ENCODE results near the gene STARD8.

STARD8 gene

GRCh38 chrX:68694435-68695205, 47.2 kb downstream of the STARD8 start:
- Histone ChIP-seq H3K4me3 (ENCODE audit: low read depth, low read length) (peak overlapping the region; percentile 45), H3K36me3 (ENCODE audit: control insufficient read depth, insufficient read depth, low read length) (no peaks in the 10 kb centered on the region), H3K9me3 (ENCODE audit: control insufficient read depth, insufficient read depth, low read length) (peaks cover 4% of the 10 kb centered on the region), H3K4me1 (ENCODE audit: control insufficient read depth, insufficient read depth, low read length) (peaks cover 9% of the 10 kb centered on the region), H3K9ac (ENCODE audit: low read depth, low read length) (no peak overlapping the region), H3K27me3 (ENCODE audit: control insufficient read depth, insufficient read depth, low read length) (peaks cover 11% of the 10 kb centered on the region)

GRCh38 chrX:68695206-68695845, 47.9 kb downstream of the STARD8 start:
- Histone ChIP-seq H3K9ac (ENCODE audit: low read depth, low read length) (no peak overlapping the region), H3K27me3 (ENCODE audit: control insufficient read depth, insufficient read depth, low read length) (peaks cover 11% of the 10 kb centered on the region), H3K36me3 (ENCODE audit: control insufficient read depth, insufficient read depth, low read length) (no peaks in the 10 kb centered on the region), H3K4me1 (ENCODE audit: control insufficient read depth, insufficient read depth, low read length) (peaks cover 9% of the 10 kb centered on the region), H3K9me3 (ENCODE audit: control insufficient read depth, insufficient read depth, low read length) (peaks cover 4% of the 10 kb centered on the region), H3K4me3 (ENCODE audit: low read depth, low read length) (no peak overlapping the region)

GRCh38 chrX:68696267-68696990, 49.0 kb downstream of the STARD8 start:
- no peak overlapping the region for H3K9ac ChIP-seq (ENCODE audit: low read depth, low read length)
- peaks cover 11% of the 10 kb centered on the region for H3K27me3 ChIP-seq (ENCODE audit: control insufficient read depth, insufficient read depth, low read length)
- no peaks in the 10 kb centered on the region for H3K36me3 ChIP-seq (ENCODE audit: control insufficient read depth, insufficient read depth, low read length)
- H3K4me3 ChIP-seq (ENCODE audit: low read depth, low read length) = no peak overlapping the region
- peaks cover 9% of the 10 kb centered on the region for H3K4me1 ChIP-seq (ENCODE audit: control insufficient read depth, insufficient read depth, low read length)
- H3K9me3 ChIP-seq (ENCODE audit: control insufficient read depth, insufficient read depth, low read length) = peaks cover 4% of the 10 kb centered on the region

DNA sequence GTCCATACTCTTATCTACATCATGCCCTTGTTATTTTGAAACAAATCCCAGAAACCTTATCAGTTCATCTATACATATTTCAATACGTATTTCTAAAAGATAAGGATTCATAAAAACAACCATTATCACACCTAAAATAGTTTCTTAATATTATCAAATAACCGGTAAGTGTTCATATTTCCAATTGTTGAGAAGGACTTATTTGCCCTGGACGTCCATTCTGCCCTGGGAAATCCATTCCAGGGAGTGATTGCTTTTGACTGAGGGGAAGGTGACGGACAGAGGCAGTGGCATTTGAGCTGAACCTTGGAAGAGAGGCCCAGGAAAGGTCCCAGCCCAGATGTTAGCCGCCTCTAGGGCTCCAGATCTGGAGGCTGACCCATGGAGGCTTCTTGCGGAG, 49.6 kb downstream of the STARD8 start:
- Histone ChIP-seq H3K4me1 (ENCODE audit: control insufficient read depth, insufficient read depth, low read length) (peaks cover 9% of the 10 kb centered on the region), H3K27me3 (ENCODE audit: control insufficient read depth, insufficient read depth, low read length) (peaks cover 11% of the 10 kb centered on the region), H3K4me3 (ENCODE audit: low read depth, low read length) (no peak overlapping the region), H3K9me3 (ENCODE audit: control insufficient read depth, insufficient read depth, low read length) (peaks cover 3% of the 10 kb centered on the region), H3K36me3 (ENCODE audit: control insufficient read depth, insufficient read depth, low read length) (no peaks in the 10 kb centered on the region), H3K9ac (ENCODE audit: low read depth, low read length) (no peak overlapping the region)

- no peaks in the 10 kb centered on the region for H3K9me3 ChIP-seq (ENCODE audit: control insufficient read depth, insufficient read depth, low read length)
- peaks cover 9% of the 10 kb centered on the region for H3K4me1 ChIP-seq (ENCODE audit: control insufficient read depth, insufficient read depth, low read length)
- no peak overlapping the region for H3K4me3 ChIP-seq (ENCODE audit: low read depth, low read length)
- H3K36me3 ChIP-seq (ENCODE audit: control insufficient read depth, insufficient read depth, low read length) = no peaks in the 10 kb centered on the region
- peaks cover 11% of the 10 kb centered on the region for H3K27me3 ChIP-seq (ENCODE audit: control insufficient read depth, insufficient read depth, low read length)
- no peak overlapping the region for H3K9ac ChIP-seq (ENCODE audit: low read depth, low read length)
Measured at GRCh38 chrX:68697465-68698125, 50.1 kb downstream of the STARD8 start.

- H3K27me3 ChIP-seq (ENCODE audit: control insufficient read depth, insufficient read depth, low read length) = peaks cover 11% of the 10 kb centered on the region
- H3K36me3 ChIP-seq (ENCODE audit: control insufficient read depth, insufficient read depth, low read length) = no peaks in the 10 kb centered on the region
- peaks cover 7% of the 10 kb centered on the region for H3K4me1 ChIP-seq (ENCODE audit: control insufficient read depth, insufficient read depth, low read length)
- no peaks in the 10 kb centered on the region for H3K9me3 ChIP-seq (ENCODE audit: control insufficient read depth, insufficient read depth, low read length)
- H3K4me3 ChIP-seq (ENCODE audit: low read depth, low read length) = no peak overlapping the region
- H3K9ac ChIP-seq (ENCODE audit: low read depth, low read length) = no peak overlapping the region
Measured at GRCh38 chrX:68698942-68699341, 51.5 kb downstream of the STARD8 start.

- H3K9ac ChIP-seq (ENCODE audit: low read depth, low read length) = no peak overlapping the region
- peaks cover 5% of the 10 kb centered on the region for H3K27me3 ChIP-seq (ENCODE audit: control insufficient read depth, insufficient read depth, low read length)
- no peaks in the 10 kb centered on the region for H3K36me3 ChIP-seq (ENCODE audit: control insufficient read depth, insufficient read depth, low read length)
- no peaks in the 10 kb centered on the region for H3K9me3 ChIP-seq (ENCODE audit: control insufficient read depth, insufficient read depth, low read length)
- H3K4me1 ChIP-seq (ENCODE audit: control insufficient read depth, insufficient read depth, low read length) = peaks cover 7% of the 10 kb centered on the region
- no peak overlapping the region for H3K4me3 ChIP-seq (ENCODE audit: low read depth, low read length)
Measured at GRCh38 chrX:68699960-68700746, 52.7 kb downstream of the STARD8 start.

DNA sequence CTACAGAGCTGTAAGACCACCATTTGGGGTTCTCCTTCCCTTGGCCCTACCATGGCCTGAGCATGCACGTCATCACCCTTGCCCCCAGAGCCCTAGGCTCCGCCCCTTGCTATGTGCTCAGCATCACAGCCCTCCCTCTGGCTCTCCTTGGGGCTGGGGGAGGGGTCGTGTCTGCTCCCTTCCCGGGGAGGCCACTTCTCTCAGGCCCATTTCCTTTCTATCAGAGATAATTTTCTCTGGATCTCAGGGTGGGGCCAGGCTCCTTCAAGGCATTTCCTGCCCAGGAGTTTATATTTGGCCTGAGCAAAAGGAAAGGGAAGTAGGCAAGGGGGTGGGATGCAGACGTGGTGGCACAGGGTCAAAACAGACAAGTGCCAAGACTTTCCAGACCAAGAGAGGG, 55.9 kb downstream of the STARD8 start:
- no peaks in the 10 kb centered on the region for H3K36me3 ChIP-seq (ENCODE audit: control insufficient read depth, insufficient read depth, low read length)
- H3K27me3 ChIP-seq (ENCODE audit: control insufficient read depth, insufficient read depth, low read length) = no peaks in the 10 kb centered on the region
- H3K9me3 ChIP-seq (ENCODE audit: control insufficient read depth, insufficient read depth, low read length) = peaks cover 3% of the 10 kb centered on the region
- H3K9ac ChIP-seq (ENCODE audit: low read depth, low read length) = no peak overlapping the region
- H3K4me3 ChIP-seq (ENCODE audit: low read depth, low read length) = no peak overlapping the region
- H3K4me1 ChIP-seq (ENCODE audit: control insufficient read depth, insufficient read depth, low read length) = no peaks in the 10 kb centered on the region

GRCh38 chrX:68703846-68704245, 56.4 kb downstream of the STARD8 start:
- Histone ChIP-seq H3K9ac (ENCODE audit: low read depth, low read length) (no peak overlapping the region), H3K27me3 (ENCODE audit: control insufficient read depth, insufficient read depth, low read length) (no peaks in the 10 kb centered on the region)

GRCh38 chrX:68705986-68706385, 58.5 kb downstream of the STARD8 start:
- H3K27me3 ChIP-seq (ENCODE audit: control insufficient read depth, insufficient read depth, low read length) = no peaks in the 10 kb centered on the region
- no peak overlapping the region for H3K9ac ChIP-seq (ENCODE audit: low read depth, low read length)
- H3K4me1 ChIP-seq (ENCODE audit: control insufficient read depth, insufficient read depth, low read length) = no peaks in the 10 kb centered on the region
- no peak overlapping the region for H3K4me3 ChIP-seq (ENCODE audit: low read depth, low read length)
- H3K36me3 ChIP-seq (ENCODE audit: control insufficient read depth, insufficient read depth, low read length) = no peaks in the 10 kb centered on the region
- H3K9me3 ChIP-seq (ENCODE audit: control insufficient read depth, insufficient read depth, low read length) = peaks cover 3% of the 10 kb centered on the region

More at GRCh38 chrX:68703846-68704245, 56.4 kb downstream of the STARD8 start:
- no peaks in the 10 kb centered on the region for H3K4me1 ChIP-seq (ENCODE audit: control insufficient read depth, insufficient read depth, low read length)
- H3K9me3 ChIP-seq (ENCODE audit: control insufficient read depth, insufficient read depth, low read length) = peaks cover 3% of the 10 kb centered on the region
- no peak overlapping the region for H3K4me3 ChIP-seq (ENCODE audit: low read depth, low read length)
- no peaks in the 10 kb centered on the region for H3K36me3 ChIP-seq (ENCODE audit: control insufficient read depth, insufficient read depth, low read length)

All from iPS-15b (cell line).